GM23338 (cell line): ENCODE data around the gene ONECUT1.

ENCODE experiments used
- CREB1 ChIP-seq: fragments of 250-450 bp; sonication (Bioruptor Pico); IDR thresholded peaks from 2 replicates; pipeline ENCODE4 v1.5.0; 2020; ENCODE audit warnings: low read depth, mild to moderate bottlenecking, moderate library complexity
- ETS1 ChIP-seq: IDR thresholded peaks from 2 replicates; pipeline ENCODE4 v1.6.1; 2016; ENCODE audit warnings: antibody characterized with exemption
- EZH2 ChIP-seq: fragments of 200-600 bp; sonication (generic); IDR thresholded peaks from one replicate; pipeline ENCODE4 v1.8.0; 2017; ENCODE audit warnings: antibody characterized with exemption, mild to moderate bottlenecking, low read depth; ENCODE audit not compliant: unreplicated experiment
- EZH2phosphoT487 ChIP-seq: fragments of 200-600 bp; sonication (generic); IDR thresholded peaks from one replicate; pipeline ENCODE4 v1.8.1; 2018; ENCODE audit warnings: antibody characterized with exemption; ENCODE audit not compliant: unreplicated experiment
- JUNB ChIP-seq: IDR thresholded peaks from one replicate; pipeline ENCODE4 v1.6.1; 2016; ENCODE audit warnings: antibody characterized with exemption; ENCODE audit not compliant: unreplicated experiment
- NANOG ChIP-seq: IDR thresholded peaks from 2 replicates; pipeline ENCODE4 v1.6.1; 2016; ENCODE audit warnings: antibody characterized with exemption, borderline replicate concordance
- POLR2AphosphoS5 ChIP-seq: IDR thresholded peaks from 2 replicates; pipeline ENCODE4 v1.6.1; 2016; ENCODE audit warnings: antibody characterized with exemption, low read depth
- STAT1 ChIP-seq: IDR thresholded peaks from one replicate; pipeline ENCODE4 v1.6.1; 2016; ENCODE audit warnings: antibody characterized with exemption; ENCODE audit not compliant: unreplicated experiment
- ZNF114 ChIP-seq: fragments of 250-450 bp; sonication (Bioruptor Pico); IDR thresholded peaks from 2 replicates; pipeline ENCODE4 v1.5.0; 2020; ENCODE audit warnings: mild to moderate bottlenecking, moderate library complexity
- ZNF331 ChIP-seq: fragments of 250-450 bp; sonication (Bioruptor Pico); IDR thresholded peaks from 2 replicates; pipeline ENCODE4 v1.5.0; 2020; ENCODE audit warnings: low read depth, mild to moderate bottlenecking, moderate library complexity
- TF ChIP-seq, protein P1 (sequence below), 2 experiments: fragments of 200-600 bp in 1 of 2; sonication (generic) in 1 of 2; conservative IDR thresholded peaks; 2 replicates each; pipeline versions ENCODE4 v1.5.1 to v1.6.1; 2016 to 2017; ENCODE audit warnings: antibody characterized with exemption in 2 of 2, low read depth in 2 of 2, mild to moderate bottlenecking in 2 of 2, moderate library complexity in 1 of 2
- TF ChIP-seq, protein P2 (sequence below): IDR thresholded peaks from one replicate; pipeline ENCODE4 v1.6.1; 2018; ENCODE audit warnings: antibody characterized with exemption; ENCODE audit not compliant: unreplicated experiment
- TF ChIP-seq, protein P3 (sequence below): fragments of 250-450 bp; sonication (Bioruptor Pico); IDR thresholded peaks from 2 replicates; pipeline ENCODE4 v1.5.0; 2020; ENCODE audit warnings: mild to moderate bottlenecking, moderate library complexity

GRCh38 chr15:52786436-52787122 is 3.6 kb downstream of the ONECUT1 start:
- TF ChIP-seq, protein P1, sequence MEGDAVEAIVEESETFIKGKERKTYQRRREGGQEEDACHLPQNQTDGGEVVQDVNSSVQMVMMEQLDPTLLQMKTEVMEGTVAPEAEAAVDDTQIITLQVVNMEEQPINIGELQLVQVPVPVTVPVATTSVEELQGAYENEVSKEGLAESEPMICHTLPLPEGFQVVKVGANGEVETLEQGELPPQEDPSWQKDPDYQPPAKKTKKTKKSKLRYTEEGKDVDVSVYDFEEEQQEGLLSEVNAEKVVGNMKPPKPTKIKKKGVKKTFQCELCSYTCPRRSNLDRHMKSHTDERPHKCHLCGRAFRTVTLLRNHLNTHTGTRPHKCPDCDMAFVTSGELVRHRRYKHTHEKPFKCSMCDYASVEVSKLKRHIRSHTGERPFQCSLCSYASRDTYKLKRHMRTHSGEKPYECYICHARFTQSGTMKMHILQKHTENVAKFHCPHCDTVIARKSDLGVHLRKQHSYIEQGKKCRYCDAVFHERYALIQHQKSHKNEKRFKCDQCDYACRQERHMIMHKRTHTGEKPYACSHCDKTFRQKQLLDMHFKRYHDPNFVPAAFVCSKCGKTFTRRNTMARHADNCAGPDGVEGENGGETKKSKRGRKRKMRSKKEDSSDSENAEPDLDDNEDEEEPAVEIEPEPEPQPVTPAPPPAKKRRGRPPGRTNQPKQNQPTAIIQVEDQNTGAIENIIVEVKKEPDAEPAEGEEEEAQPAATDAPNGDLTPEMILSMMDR (conservative IDR thresholded peaks at IDR 0.05; ENCODE audit: low read depth in 2 of 2), result peak in 1 of 2 experiments; percentile 34; a peak in 1 of 4 replicates
- TF ChIP-seq POLR2AphosphoS5, result no peak
- TF ChIP-seq EZH2phosphoT487, result peak; percentile 72
- TF ChIP-seq, protein P2, sequence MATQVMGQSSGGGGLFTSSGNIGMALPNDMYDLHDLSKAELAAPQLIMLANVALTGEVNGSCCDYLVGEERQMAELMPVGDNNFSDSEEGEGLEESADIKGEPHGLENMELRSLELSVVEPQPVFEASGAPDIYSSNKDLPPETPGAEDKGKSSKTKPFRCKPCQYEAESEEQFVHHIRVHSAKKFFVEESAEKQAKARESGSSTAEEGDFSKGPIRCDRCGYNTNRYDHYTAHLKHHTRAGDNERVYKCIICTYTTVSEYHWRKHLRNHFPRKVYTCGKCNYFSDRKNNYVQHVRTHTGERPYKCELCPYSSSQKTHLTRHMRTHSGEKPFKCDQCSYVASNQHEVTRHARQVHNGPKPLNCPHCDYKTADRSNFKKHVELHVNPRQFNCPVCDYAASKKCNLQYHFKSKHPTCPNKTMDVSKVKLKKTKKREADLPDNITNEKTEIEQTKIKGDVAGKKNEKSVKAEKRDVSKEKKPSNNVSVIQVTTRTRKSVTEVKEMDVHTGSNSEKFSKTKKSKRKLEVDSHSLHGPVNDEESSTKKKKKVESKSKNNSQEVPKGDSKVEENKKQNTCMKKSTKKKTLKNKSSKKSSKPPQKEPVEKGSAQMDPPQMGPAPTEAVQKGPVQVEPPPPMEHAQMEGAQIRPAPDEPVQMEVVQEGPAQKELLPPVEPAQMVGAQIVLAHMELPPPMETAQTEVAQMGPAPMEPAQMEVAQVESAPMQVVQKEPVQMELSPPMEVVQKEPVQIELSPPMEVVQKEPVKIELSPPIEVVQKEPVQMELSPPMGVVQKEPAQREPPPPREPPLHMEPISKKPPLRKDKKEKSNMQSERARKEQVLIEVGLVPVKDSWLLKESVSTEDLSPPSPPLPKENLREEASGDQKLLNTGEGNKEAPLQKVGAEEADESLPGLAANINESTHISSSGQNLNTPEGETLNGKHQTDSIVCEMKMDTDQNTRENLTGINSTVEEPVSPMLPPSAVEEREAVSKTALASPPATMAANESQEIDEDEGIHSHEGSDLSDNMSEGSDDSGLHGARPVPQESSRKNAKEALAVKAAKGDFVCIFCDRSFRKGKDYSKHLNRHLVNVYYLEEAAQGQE, result no peak
- TF ChIP-seq ETS1, result no peak
- peak; percentile 68 for TF ChIP-seq EZH2
- TF ChIP-seq CREB1 (CRISPR knock-in tag), result no peak
- TF ChIP-seq, protein P3, sequence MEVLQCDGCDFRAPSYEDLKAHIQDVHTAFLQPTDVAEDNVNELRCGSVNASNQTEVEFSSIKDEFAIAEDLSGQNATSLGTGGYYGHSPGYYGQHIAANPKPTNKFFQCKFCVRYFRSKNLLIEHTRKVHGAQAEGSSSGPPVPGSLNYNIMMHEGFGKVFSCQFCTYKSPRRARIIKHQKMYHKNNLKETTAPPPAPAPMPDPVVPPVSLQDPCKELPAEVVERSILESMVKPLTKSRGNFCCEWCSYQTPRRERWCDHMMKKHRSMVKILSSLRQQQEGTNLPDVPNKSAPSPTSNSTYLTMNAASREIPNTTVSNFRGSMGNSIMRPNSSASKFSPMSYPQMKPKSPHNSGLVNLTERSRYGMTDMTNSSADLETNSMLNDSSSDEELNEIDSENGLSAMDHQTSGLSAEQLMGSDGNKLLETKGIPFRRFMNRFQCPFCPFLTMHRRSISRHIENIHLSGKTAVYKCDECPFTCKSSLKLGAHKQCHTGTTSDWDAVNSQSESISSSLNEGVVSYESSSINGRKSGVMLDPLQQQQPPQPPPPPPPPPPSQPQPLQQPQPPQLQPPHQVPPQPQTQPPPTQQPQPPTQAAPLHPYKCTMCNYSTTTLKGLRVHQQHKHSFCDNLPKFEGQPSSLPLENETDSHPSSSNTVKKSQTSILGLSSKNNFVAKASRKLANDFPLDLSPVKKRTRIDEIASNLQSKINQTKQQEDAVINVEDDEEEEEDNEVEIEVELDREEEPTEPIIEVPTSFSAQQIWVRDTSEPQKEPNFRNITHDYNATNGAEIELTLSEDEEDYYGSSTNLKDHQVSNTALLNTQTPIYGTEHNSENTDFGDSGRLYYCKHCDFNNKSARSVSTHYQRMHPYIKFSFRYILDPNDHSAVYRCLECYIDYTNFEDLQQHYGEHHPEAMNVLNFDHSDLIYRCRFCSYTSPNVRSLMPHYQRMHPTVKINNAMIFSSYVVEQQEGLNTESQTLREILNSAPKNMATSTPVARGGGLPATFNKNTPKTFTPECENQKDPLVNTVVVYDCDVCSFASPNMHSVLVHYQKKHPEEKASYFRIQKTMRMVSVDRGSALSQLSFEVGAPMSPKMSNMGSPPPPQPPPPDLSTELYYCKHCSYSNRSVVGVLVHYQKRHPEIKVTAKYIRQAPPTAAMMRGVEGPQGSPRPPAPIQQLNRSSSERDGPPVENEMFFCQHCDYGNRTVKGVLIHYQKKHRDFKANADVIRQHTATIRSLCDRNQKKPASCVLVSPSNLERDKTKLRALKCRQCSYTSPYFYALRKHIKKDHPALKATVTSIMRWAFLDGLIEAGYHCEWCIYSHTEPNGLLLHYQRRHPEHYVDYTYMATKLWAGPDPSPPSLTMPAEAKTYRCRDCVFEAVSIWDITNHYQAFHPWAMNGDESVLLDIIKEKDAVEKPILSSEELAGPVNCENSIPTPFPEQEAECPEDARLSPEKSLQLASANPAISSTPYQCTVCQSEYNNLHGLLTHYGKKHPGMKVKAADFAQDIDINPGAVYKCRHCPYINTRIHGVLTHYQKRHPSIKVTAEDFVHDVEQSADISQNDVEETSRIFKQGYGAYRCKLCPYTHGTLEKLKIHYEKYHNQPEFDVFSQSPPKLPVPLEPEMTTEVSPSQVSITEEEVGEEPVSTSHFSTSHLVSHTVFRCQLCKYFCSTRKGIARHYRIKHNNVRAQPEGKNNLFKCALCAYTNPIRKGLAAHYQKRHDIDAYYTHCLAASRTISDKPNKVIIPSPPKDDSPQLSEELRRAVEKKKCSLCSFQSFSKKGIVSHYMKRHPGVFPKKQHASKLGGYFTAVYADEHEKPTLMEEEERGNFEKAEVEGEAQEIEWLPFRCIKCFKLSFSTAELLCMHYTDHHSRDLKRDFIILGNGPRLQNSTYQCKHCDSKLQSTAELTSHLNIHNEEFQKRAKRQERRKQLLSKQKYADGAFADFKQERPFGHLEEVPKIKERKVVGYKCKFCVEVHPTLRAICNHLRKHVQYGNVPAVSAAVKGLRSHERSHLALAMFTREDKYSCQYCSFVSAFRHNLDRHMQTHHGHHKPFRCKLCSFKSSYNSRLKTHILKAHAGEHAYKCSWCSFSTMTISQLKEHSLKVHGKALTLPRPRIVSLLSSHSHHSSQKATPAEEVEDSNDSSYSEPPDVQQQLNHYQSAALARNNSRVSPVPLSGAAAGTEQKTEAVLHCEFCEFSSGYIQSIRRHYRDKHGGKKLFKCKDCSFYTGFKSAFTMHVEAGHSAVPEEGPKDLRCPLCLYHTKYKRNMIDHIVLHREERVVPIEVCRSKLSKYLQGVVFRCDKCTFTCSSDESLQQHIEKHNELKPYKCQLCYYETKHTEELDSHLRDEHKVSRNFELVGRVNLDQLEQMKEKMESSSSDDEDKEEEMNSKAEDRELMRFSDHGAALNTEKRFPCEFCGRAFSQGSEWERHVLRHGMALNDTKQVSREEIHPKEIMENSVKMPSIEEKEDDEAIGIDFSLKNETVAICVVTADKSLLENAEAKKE (CRISPR knock-in tag), result no peak
- TF ChIP-seq JUNB, result no peak
- TF ChIP-seq NANOG, result no peak
- TF ChIP-seq STAT1, result no peak
- no peak for TF ChIP-seq ZNF114 (CRISPR knock-in tag)
- TF ChIP-seq ZNF331, result no peak
